Measurements from ENCODE around the gene SNX9.

The SNX9 gene

DNA sequence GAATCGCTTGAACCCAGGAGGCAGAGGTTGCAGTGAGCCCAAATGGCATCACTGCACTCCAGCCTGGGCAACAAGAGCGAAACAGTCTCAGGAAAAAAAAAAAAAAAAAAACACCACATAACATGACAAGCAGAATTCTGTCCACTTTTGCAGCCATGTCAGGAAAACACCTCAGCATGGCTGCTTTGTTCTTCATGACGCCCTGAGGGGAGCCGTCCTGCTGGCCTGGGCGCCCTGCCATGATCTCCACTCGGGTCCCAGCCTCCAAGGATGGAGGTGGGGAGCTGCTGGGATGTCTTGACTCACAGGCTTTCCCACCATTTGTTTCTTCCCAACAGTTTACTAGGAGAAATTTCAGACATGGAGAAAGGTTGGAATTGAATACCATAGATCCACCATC, 42.2 kb downstream of the SNX9 start:
- TF ChIP-seq, protein P1, sequence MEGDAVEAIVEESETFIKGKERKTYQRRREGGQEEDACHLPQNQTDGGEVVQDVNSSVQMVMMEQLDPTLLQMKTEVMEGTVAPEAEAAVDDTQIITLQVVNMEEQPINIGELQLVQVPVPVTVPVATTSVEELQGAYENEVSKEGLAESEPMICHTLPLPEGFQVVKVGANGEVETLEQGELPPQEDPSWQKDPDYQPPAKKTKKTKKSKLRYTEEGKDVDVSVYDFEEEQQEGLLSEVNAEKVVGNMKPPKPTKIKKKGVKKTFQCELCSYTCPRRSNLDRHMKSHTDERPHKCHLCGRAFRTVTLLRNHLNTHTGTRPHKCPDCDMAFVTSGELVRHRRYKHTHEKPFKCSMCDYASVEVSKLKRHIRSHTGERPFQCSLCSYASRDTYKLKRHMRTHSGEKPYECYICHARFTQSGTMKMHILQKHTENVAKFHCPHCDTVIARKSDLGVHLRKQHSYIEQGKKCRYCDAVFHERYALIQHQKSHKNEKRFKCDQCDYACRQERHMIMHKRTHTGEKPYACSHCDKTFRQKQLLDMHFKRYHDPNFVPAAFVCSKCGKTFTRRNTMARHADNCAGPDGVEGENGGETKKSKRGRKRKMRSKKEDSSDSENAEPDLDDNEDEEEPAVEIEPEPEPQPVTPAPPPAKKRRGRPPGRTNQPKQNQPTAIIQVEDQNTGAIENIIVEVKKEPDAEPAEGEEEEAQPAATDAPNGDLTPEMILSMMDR (IDR thresholded peaks at IDR 0.05; ENCODE audit: low read depth, low read length): no peak

DNA sequence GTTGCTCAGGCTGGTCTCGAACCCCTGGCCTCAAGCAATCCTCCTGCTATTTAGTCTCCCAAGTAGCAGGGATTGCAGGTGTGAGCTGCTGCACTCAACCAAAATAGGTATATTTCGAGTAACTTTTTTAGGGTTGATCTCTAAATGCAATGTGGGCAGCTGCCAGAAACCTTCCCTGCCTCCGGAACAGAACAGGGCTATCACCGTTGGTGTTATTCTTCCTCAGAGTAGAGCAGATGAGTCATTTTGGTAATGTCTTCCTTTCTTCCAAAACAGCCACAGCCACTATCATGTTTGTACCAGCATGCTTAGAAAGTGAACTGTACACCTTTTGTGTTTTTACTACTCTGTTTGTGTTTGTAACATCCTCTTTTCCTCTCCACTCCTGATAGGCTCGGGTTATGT, 44.1 kb downstream of the SNX9 start:
- DNase-seq (ENCODE audit: low read depth in 2 of 2): peak; percentile 34 to 55
- H3K4me3 ChIP-seq (replicated peaks in 1 of 2; ENCODE audit: low read depth in 2 of 2, low read length in 2 of 2): no peak overlapping the region
- TF ChIP-seq, protein P1 (IDR thresholded peaks at IDR 0.05; ENCODE audit: low read depth, low read length): no peak

More for the DNA sequence above, 42.2 kb downstream of the SNX9 start:
- H3K4me3 ChIP-seq (replicated peaks in 1 of 2; ENCODE audit: low read depth in 2 of 2, low read length in 2 of 2): no peak overlapping the region
- no peak for DNase-seq (ENCODE audit: low read depth in 2 of 2)

DNA sequence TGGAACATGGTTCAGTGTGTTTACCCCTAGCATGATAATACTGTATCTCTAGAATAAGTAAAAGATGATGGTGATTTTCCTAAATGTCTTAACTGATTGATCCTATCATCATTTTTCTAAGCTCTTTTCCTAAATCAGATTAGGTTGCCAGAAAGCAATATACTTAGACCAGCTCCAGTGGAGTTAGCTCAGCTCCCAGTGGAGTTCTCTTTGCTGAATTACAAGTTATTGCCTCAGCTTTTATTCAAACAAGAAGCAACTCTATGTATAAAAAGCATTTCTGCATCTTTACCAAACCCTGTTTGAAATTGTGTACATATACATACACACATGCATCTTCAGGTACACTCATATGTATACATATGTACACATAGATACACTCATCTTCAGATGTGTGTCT, 44.9 kb downstream of the SNX9 start:
- peak in 1 of 2 donors; percentile 33 for DNase-seq (ENCODE audit: low read depth in 2 of 2)
- TF ChIP-seq, protein P1 (IDR thresholded peaks at IDR 0.05; ENCODE audit: low read depth, low read length): no peak
- H3K4me3 ChIP-seq (replicated peaks in 1 of 2; ENCODE audit: low read depth in 2 of 2, low read length in 2 of 2): no peak overlapping the region

DNA sequence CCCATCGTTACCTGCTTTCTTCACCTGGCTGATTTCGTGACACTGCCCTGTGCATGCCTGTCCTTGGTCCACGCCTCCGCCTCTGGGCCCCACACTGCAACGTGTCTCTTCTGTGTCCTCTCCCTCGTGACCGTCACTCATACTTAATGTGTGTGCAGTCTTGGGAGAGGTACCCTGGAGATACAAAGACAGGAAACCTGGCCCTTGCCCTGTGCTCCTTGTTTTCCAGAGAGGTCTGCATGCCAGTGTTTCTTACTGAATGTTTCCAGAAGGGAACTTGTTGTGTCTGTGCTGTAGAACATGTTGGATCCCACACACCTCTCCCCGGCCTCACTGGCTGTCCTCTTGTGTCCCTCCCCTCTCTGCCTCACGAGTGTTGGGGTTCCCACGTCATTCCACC, 45.8 kb downstream of the SNX9 start:
- H3K4me3 ChIP-seq (replicated peaks in 1 of 2; ENCODE audit: low read depth in 2 of 2, low read length in 2 of 2): no peak overlapping the region
- DNase-seq (ENCODE audit: low read depth in 2 of 2): no peak
- TF ChIP-seq, protein P1 (IDR thresholded peaks at IDR 0.05; ENCODE audit: low read depth, low read length): no peak

DNA sequence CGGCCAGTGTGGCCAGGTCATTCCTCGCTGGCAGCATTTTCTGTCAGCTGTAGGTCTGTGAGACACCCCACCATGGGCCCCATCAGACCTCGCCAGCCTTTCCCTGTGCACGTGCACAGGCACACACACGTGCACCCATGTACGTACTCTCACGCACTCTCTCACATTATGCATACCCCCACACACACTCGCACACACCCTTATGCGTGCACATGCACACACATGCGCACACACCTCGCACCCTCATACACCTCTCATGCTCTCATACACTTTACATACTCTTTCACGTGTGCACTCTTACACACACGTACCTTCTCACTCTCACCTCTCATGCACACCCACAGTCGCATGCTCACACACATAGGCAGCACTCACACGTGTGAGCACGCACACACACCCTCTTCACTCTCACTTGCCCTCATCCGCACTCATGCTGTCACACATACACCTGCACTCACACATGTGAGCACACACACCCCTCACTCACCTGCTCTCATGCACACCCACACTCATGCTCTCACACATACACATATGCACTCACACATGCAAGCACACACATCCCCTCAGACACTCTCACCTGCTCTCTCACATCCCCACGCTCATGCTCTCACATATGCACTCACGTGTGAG, 46.7 kb downstream of the SNX9 start:
- no peak overlapping the region for H3K4me3 ChIP-seq (replicated peaks in 1 of 2; ENCODE audit: low read depth in 2 of 2, low read length in 2 of 2)
- DNase-seq (ENCODE audit: low read depth in 2 of 2): no peak
- TF ChIP-seq, protein P1 (IDR thresholded peaks at IDR 0.05; ENCODE audit: low read depth, low read length): no peak

DNA sequence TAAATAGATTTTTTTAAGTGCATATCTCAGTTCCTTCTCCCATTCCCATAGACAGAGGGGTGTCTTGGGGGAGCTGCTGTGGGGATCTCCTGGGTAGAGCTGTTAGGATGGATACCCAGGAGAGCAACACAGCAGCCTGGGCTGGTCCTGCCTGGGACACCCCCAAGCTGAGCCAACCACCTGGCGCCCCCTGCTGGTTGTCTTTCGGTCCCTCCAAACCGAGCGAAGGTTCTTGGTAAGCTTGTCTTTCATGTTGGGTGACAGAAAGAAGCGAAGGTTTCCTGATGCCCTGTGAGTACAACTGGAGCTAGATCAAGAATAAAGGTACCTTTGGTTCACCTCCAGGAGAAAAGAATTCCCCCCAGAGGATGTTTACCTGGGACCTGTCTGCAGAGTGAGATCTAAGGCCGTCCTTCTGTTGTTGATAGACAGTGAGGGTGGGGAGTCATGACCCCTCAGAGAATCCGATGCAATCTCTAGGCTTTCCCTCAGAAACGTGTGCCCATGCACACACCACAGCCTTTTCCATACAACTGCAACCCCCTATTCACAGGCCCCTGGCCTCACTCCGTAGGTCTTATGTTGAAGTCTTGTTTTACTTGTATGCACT, 50.8 kb downstream of the SNX9 start:
- TF ChIP-seq, protein P1 (IDR thresholded peaks at IDR 0.05; ENCODE audit: low read depth, low read length): peak; percentile 88
- peak; percentile 79 for DNase-seq (ENCODE audit: low read depth in 2 of 2)
- no peak overlapping the region for H3K4me3 ChIP-seq (replicated peaks in 1 of 2; ENCODE audit: low read depth in 2 of 2, low read length in 2 of 2)

Data from cardiac fibroblast (primary cell).